ENCODE measurements around the gene IGFL4. TPM values are rescaled to one million over a fixed set of nuclear protein-coding genes. Genes with fewer than 3 reads are reported as not detected.

The IGFL4 gene
- total RNA-seq, 4 donors from 2014 or later, result not detected

GRCh38 chr19:45996933-45997332 is 43.9 kb downstream of the IGFL4 start:
- intact Hi-C loops (cut with DNase I), result no loop called here
- H3K4me1 ChIP-seq, result peaks cover 6 to 26% of the 10 kb centered on the region in 2 donors
- H3K4me3 ChIP-seq (replicated peaks in 1 of 3), result no peak overlapping the region
- H3K9me3 ChIP-seq, result no peaks in the 10 kb centered on the region
- no peaks in the 10 kb centered on the region for H3K27me3 ChIP-seq
- no peak overlapping the region for H3K27ac ChIP-seq
- DNase-seq, result no peak
- no peaks in the 10 kb centered on the region for H3K36me3 ChIP-seq
- TF ChIP-seq POLR2A (IDR thresholded peaks at IDR 0.05) (no peak), CTCF (IDR thresholded peaks at IDR 0.05) (no peak)
- WGBS, 2 donors, result 81 to 89% methylated on average over 8 of the region's 8 CpGs

- peak overlapping the region in 2 of 3 donors; percentile 51 to 57 for H3K27ac ChIP-seq
- TF ChIP-seq POLR2A (IDR thresholded peaks at IDR 0.05), result no peak
- TF ChIP-seq CTCF (IDR thresholded peaks at IDR 0.05), result no peak
- 12 to 14% methylated on average over 13 of the region's 13 CpGs for WGBS, 2 donors
Observed at GRCh38 chr19:45995715-45996385, 45.0 kb downstream of the IGFL4 start.

GRCh38 chr19:45994998-45995714 is 45.6 kb downstream of the IGFL4 start, which contains the start of gene CCDC61:
TSS of gene CCDC61 (plus strand) at chr19:45995467. CDS start at chr19:46003019, 7,552 bp downstream.
- Histone ChIP-seq H3K27ac (peak within 1 kb of the TSS in 2 of 3 donors; percentile 51 to 57), H3K9me3 (no peaks in the 10 kb centered on the region), H3K4me3 (replicated peaks in 1 of 3) (peak within 1 kb of the TSS; percentile 16 to 64 (median 52)), H3K27me3 (no peaks in the 10 kb centered on the region), H3K4me1 (peaks cover 6 to 18% of the 10 kb centered on the region in 2 donors), H3K36me3 (no peaks in the 10 kb centered on the region)
- DNase-seq, result peak; percentile 94 to 95
- WGBS, 2 donors, result 0% methylated on average over 34 of the region's 34 CpGs
- intact Hi-C loops (cut with DNase I), result no loop called here
- peak in 1 of 2 donors; percentile 85 for TF ChIP-seq POLR2A (IDR thresholded peaks at IDR 0.05)
- no peak for TF ChIP-seq CTCF (IDR thresholded peaks at IDR 0.05)

More at GRCh38 chr19:45995715-45996385, 45.0 kb downstream of the IGFL4 start:
- Histone ChIP-seq H3K27me3 (no peaks in the 10 kb centered on the region), H3K4me1 (peaks cover 6 to 25% of the 10 kb centered on the region in 2 donors), H3K36me3 (no peaks in the 10 kb centered on the region), H3K9me3 (no peaks in the 10 kb centered on the region), H3K4me3 (replicated peaks in 1 of 3) (peak overlapping the region; percentile 16 to 64 (median 52))
- intact Hi-C loops (cut with DNase I), result no loop called here
- no peak for DNase-seq

- intact Hi-C loops (cut with DNase I), result no loop called here
- DNase-seq, result no peak
- Histone ChIP-seq H3K4me3 (replicated peaks in 1 of 3) (peak overlapping the region in 2 of 3 donors; percentile 15 to 23), H3K36me3 (no peaks in the 10 kb centered on the region), H3K27ac (no peak overlapping the region), H3K4me1 (peaks cover 6 to 12% of the 10 kb centered on the region in 2 donors), H3K27me3 (no peaks in the 10 kb centered on the region), H3K9me3 (no peaks in the 10 kb centered on the region)
- no peak for TF ChIP-seq POLR2A (IDR thresholded peaks at IDR 0.05)
- 11 to 15% methylated on average over 8 of the region's 8 CpGs for WGBS, 2 donors
Observed at GRCh38 chr19:45994456-45994997, 46.3 kb downstream of the IGFL4 start.

- intact Hi-C loops (cut with DNase I), result no loop called here
- no peak for DNase-seq
- no peak for TF ChIP-seq POLR2A (IDR thresholded peaks at IDR 0.05)
- no peak for TF ChIP-seq CTCF (IDR thresholded peaks at IDR 0.05)
- Histone ChIP-seq H3K4me1 (no peaks in the 10 kb centered on the region), H3K36me3 (no peaks in the 10 kb centered on the region), H3K9me3 (no peaks in the 10 kb centered on the region), H3K27me3 (no peaks in the 10 kb centered on the region), H3K4me3 (replicated peaks in 1 of 3) (no peak overlapping the region), H3K27ac (no peak overlapping the region)
- WGBS, 2 donors, result 90 to 92% methylated on average over 12 of the region's 12 CpGs
Observed at GRCh38 chr19:45990113-45990728, 50.6 kb downstream of the IGFL4 start.

All from thyroid gland (tissue), 4 donors.